ENCODE data around the gene HSF5. TPM values are rescaled to one million over a fixed set of nuclear protein-coding genes. Genes with fewer than 3 reads are reported as not detected.
"Not testable (repeated sequence)": the region's sequence is repeated elsewhere in the genome, so short reads cannot be mapped to it uniquely, and the experiment has no call there.

HSF5 gene
- total RNA-seq, 4 donors from 2014 or later, result not detected

- no peak for TF ChIP-seq EP300 (IDR thresholded peaks at IDR 0.05)
- no peak for TF ChIP-seq POLR2A (IDR thresholded peaks at IDR 0.05)
- TF ChIP-seq CTCF (IDR thresholded peaks at IDR 0.05), result no peak
- no peak for TF ChIP-seq POLR2AphosphoS5 (IDR thresholded peaks at IDR 0.05)
- 94% methylated on average over 3 of the region's 3 CpGs for WGBS
- no peaks in the 10 kb centered on the region for H3K27me3 ChIP-seq
- H3K9me3 ChIP-seq, result no peaks in the 10 kb centered on the region
- H3K36me3 ChIP-seq, result peaks cover 22% of the 10 kb centered on the region
- DNase-seq (ENCODE audit: low spot score in 2 of 2), result no peak
- no peak overlapping the region for H3K27ac ChIP-seq
- no peaks in the 10 kb centered on the region for H3K4me1 ChIP-seq
- no peak overlapping the region for H3K4me3 ChIP-seq
Observed at GRCh38 chr17:58484600-58484999, 3.6 kb downstream of the HSF5 start.

GRCh38 chr17:58481798-58482197, 6.4 kb downstream of the HSF5 start:
- WGBS, result 93% methylated on average over 5 of the region's 5 CpGs

GRCh38 chr17:58480090-58480489, 8.1 kb downstream of the HSF5 start:
- no peaks in the 10 kb centered on the region for H3K9me3 ChIP-seq
- TF ChIP-seq POLR2A (IDR thresholded peaks at IDR 0.05), result no peak
- no peak for TF ChIP-seq POLR2AphosphoS5 (IDR thresholded peaks at IDR 0.05)
- no peak for TF ChIP-seq EP300 (IDR thresholded peaks at IDR 0.05)
- no peak for TF ChIP-seq CTCF (IDR thresholded peaks at IDR 0.05)

More at GRCh38 chr17:58481798-58482197, 6.4 kb downstream of the HSF5 start:
- H3K9me3 ChIP-seq; DNase-seq (ENCODE audit: low spot score in 2 of 2); H3K27me3 ChIP-seq; H3K36me3 ChIP-seq; H3K27ac ChIP-seq; H3K4me3 ChIP-seq; H3K4me1 ChIP-seq: not testable (repeated sequence)

GRCh38 chr17:58476812-58477211, 11.4 kb downstream of the HSF5 start:
- H3K27ac ChIP-seq, result no peak overlapping the region
- no peak for TF ChIP-seq POLR2A (IDR thresholded peaks at IDR 0.05)
- no peak for TF ChIP-seq CTCF (IDR thresholded peaks at IDR 0.05)
- no peak for TF ChIP-seq POLR2AphosphoS5 (IDR thresholded peaks at IDR 0.05)
- no peak for TF ChIP-seq EP300 (IDR thresholded peaks at IDR 0.05)
- H3K4me1 ChIP-seq, result no peaks in the 10 kb centered on the region
- no peaks in the 10 kb centered on the region for H3K36me3 ChIP-seq
- H3K27me3 ChIP-seq, result no peaks in the 10 kb centered on the region
- no peak overlapping the region for H3K4me3 ChIP-seq
- H3K9me3 ChIP-seq, result no peaks in the 10 kb centered on the region
- WGBS, result 84% methylated on average over 18 of the region's 18 CpGs
- DNase-seq (ENCODE audit: low spot score in 2 of 2), result no peak

More at GRCh38 chr17:58480090-58480489, 8.1 kb downstream of the HSF5 start:
- WGBS, result 77% methylated on average over 6 of the region's 6 CpGs
- H3K36me3 ChIP-seq, result no peaks in the 10 kb centered on the region
- H3K4me1 ChIP-seq, result no peaks in the 10 kb centered on the region
- H3K27me3 ChIP-seq, result no peaks in the 10 kb centered on the region
- H3K4me3 ChIP-seq, result no peak overlapping the region
- no peak for DNase-seq (ENCODE audit: low spot score in 2 of 2)
- no peak overlapping the region for H3K27ac ChIP-seq

- H3K9me3 ChIP-seq, result no peaks in the 10 kb centered on the region
- DNase-seq (ENCODE audit: low spot score in 2 of 2), result no peak
- H3K4me3 ChIP-seq, result no peak overlapping the region
- no peaks in the 10 kb centered on the region for H3K4me1 ChIP-seq
- no peaks in the 10 kb centered on the region for H3K36me3 ChIP-seq
- no peak for TF ChIP-seq EP300 (IDR thresholded peaks at IDR 0.05)
- no peak for TF ChIP-seq POLR2AphosphoS5 (IDR thresholded peaks at IDR 0.05)
- no peak for TF ChIP-seq POLR2A (IDR thresholded peaks at IDR 0.05)
- no peak for TF ChIP-seq CTCF (IDR thresholded peaks at IDR 0.05)
- H3K27ac ChIP-seq, result no peak overlapping the region
- no peaks in the 10 kb centered on the region for H3K27me3 ChIP-seq
Observed at GRCh38 chr17:58475985-58476384, 12.2 kb downstream of the HSF5 start.

GRCh38 chr17:58470356-58470755, 17.9 kb downstream of the HSF5 start:
- no peak overlapping the region for H3K27ac ChIP-seq
- 94% methylated on average over 6 of the region's 6 CpGs for WGBS
- H3K4me1 ChIP-seq, result no peaks in the 10 kb centered on the region
- no peak for DNase-seq (ENCODE audit: low spot score in 2 of 2)
- no peak for TF ChIP-seq POLR2AphosphoS5 (IDR thresholded peaks at IDR 0.05)
- TF ChIP-seq CTCF (IDR thresholded peaks at IDR 0.05), result no peak
- TF ChIP-seq EP300 (IDR thresholded peaks at IDR 0.05), result no peak
- TF ChIP-seq POLR2A (IDR thresholded peaks at IDR 0.05), result no peak
- H3K4me3 ChIP-seq, result no peak overlapping the region
- H3K27me3 ChIP-seq, result peaks cover 5% of the 10 kb centered on the region
- no peaks in the 10 kb centered on the region for H3K9me3 ChIP-seq
- H3K36me3 ChIP-seq, result no peaks in the 10 kb centered on the region

All from suprapubic skin (tissue), 4 donors.